HG03095 (cell line): ENCODE data around the gene ACSM4.
"Not testable (repeated sequence)": the region's sequence is repeated elsewhere in the genome, so short reads cannot be mapped to it uniquely, and the experiment has no call there.

Experiments used
- ATAC-seq: cut with Tn5 transposase; IDR thresholded peaks from one replicate; pipeline ENCODE4 v1.9.1; 2021; ENCODE audit warnings: moderate library complexity; ENCODE audit not compliant: unreplicated experiment

ACSM4 gene, protein sequence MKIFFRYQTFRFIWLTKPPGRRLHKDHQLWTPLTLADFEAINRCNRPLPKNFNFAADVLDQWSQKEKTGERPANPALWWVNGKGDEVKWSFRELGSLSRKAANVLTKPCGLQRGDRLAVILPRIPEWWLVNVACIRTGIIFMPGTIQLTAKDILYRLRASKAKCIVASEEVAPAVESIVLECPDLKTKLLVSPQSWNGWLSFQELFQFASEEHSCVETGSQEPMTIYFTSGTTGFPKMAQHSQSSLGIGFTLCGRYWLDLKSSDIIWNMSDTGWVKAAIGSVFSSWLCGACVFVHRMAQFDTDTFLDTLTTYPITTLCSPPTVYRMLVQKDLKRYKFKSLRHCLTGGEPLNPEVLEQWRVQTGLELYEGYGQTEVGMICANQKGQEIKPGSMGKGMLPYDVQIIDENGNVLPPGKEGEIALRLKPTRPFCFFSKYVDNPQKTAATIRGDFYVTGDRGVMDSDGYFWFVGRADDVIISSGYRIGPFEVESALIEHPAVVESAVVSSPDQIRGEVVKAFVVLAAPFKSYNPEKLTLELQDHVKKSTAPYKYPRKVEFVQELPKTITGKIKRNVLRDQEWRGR

GRCh38 chr12:7303772-7304171, at the start of gene ACSM4:
ACSM4 (plus strand) TSS chr12:7304072; CDS start chr12:7304332, 260 bp downstream.
- ATAC-seq: no peak

GRCh38 chr12:7259060-7259459, 44.8 kb upstream of the ACSM4 start:
- no peak for ATAC-seq

DNA sequence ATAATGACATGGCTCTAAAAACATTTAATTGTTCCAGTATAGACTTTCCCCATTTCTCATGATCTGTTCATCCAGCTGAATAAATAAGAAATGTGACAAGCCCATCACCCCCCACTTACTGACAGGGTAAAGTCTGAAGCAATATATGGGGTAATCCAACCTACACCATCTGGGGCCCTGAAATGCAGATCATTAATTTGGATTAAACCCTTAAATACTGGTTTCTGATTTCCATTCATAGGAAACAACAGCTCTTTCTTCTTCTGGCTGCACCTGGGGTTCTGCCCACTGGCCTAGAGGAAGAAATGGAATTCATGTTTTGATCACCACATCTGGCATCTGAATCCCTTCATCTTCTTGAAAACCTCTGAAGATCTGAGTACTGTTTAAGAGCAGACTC, 39.3 kb upstream of the ACSM4 start:
- no peak for ATAC-seq

DNA sequence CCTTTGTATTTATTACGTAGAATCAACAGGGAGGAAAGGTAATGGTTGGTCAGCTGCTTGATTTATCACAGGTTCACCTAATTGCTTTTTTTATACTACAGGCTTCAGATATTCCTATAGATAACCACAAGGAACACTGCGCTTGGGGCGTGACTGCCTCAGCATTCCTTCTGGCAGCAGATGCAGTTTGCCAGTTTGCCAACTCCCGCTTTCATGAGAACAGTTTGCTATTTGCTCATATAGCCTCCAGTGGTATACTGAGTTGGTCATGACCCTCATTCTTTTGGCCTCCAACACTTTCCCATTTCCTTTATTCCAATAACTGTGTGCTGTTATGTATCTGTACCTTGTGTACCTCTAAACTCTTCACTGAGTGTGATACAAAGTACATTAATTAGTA, 38.6 kb upstream of the ACSM4 start:
- ATAC-seq: no peak

- no peak for ATAC-seq
Observed at GRCh38 chr12:7269273-7269672, 34.6 kb upstream of the ACSM4 start.

GRCh38 chr12:7271893-7272514, 31.9 kb upstream of the ACSM4 start:
- ATAC-seq: no peak

DNA sequence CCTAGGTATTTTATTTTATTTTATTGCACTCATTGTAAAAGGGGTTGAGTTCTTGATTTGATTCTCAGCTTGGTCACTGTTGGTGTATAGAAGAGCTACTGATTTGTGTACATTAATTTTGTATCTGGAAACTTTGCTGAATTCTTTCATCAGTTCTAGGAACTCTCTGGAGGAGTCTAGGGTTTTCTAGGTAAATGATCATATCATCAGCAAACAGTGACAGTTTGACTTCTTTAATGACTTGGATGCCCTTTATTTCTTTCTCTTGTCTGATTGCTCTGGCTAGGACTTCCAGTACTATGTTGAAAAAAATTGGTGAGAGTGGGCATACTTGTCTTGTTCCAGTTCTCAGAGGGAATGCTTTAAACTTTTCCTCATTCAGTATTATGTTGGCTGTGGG, 28.4 kb upstream of the ACSM4 start:
- not testable (repeated sequence) for ATAC-seq

DNA sequence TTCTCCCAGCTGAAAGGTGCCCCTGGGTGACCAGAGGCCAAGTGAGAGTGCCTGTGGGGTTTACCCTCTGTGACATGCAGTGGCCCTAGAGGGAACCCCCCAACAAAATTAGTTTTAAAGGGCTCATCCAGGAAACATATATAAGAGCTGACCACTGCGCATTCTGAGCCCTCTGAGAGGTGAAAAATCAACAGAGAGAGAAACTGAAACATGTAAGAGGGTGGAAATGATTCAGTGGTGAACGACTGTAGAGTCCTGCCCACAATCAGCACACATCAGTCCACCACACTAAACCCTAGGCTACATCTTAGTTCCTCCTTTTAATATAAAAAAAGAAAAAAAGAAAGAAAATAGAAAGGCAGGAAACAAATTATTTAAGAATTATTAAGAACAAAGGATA, 21.0 kb upstream of the ACSM4 start:
- peak; percentile 99 for ATAC-seq

- ATAC-seq: no peak
Observed at GRCh38 chr12:7289743-7290142, 14.1 kb upstream of the ACSM4 start.

DNA sequence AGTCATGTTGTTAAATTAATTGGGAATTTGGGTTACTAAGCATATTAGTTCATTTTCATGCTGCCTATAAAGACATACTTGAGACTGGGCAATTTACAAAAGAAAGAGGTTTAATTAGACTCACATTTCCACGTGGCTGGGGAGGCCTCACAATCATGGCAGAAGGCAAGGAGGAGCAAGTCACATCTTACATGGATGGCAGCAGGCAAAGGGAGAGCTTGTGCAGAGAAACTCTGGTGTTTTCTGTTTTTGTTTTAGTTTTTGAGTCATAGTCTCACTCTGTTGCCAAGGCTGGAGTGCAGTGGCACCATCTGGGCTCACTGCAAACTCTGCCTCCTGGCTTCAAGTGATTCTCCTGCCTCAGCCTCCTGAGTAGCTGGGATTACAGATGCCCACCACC, 13.3 kb upstream of the ACSM4 start:
- ATAC-seq: not testable (repeated sequence)

DNA sequence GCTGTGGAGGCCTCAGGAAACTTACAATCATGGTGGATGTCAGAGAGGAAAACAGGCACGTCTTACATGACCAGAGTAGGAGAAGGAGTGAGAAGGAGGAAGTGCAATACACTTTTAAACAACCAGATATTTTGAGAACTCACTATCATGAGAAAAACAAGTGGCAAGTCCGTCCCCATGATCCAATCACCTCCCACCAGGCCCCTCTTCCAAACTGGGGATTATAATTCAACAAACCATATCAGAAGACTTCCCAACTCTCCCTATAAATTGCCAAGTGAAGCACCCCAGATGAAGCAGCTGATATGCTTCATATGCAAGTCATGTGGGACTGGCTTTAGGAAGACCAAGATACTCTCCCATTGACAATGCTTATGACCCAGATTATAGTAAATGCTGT, 11.6 kb upstream of the ACSM4 start:
- no peak for ATAC-seq

DNA sequence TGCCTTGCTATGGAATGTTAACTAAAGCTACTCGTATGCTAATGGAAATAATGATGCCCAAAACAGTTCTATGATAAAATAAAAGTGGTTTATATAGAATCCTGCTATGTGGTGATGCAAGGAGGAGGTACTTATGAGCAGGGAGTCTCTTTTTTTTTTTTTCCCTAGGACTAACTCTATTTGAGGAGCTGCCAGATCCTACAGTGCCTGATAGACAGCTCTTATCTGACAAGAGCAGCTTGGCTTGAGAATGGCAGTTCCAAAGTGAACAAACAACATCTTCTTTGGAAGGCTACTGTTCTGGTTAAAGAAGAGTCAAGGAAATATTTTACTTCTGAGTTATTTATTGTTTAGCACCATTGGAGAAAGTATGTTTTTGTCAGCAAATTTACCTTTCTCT, 10.2 kb upstream of the ACSM4 start:
- no peak for ATAC-seq

DNA sequence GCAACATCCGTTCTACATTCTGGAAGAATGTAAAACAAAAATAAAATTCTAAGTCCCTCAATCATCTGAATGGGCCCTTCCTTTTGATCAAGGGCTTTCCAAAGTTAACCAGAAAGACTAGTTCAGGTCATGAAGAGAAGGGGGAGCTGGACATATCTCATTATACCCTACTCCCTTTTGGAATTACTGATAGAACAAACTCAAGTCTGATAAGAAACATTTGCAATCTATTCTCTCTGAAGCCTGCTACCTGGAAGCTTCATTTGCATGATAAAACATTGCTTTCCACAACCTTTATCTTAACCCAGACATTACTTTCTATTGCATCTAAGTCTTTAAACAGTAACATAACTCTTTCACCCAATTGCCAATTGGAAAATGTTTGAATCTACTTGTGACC, 8.3 kb upstream of the ACSM4 start:
- no peak for ATAC-seq

GRCh38 chr12:7297865-7298264, 6.0 kb upstream of the ACSM4 start:
- ATAC-seq: no peak

DNA sequence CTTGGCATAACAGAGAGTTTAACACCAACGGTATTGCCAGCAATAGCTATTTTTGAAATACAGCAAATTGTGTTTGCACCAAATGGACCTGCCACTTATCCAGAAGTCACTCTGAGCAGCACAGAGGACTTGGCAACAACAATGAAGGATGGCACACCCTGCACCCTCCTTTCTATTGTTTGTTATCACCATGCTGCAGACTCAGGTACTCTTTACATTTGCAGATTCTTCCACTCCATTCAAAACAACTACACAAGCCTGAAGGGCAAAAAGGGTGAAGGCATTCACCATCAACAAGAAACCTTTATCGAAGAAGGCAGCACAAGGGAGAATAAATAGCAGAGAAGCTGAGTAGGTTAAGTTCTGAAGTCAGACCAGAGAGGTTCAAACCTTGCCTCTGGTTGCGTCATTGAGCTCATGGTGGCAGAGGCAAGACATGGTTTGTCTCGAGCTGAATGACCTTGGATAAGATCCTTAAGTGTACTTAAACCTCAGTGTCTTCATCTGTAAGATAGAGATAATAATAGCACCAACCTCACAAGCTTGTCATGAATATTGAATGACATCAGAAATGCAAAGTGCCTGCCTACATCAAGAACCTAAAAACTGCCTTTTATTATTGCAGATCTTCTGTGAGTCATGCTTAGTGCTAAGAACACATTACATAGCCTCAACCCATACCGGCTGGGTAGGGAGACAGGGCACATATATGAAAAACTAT, 1.4 kb upstream of the ACSM4 start:
- ATAC-seq: no peak

DNA sequence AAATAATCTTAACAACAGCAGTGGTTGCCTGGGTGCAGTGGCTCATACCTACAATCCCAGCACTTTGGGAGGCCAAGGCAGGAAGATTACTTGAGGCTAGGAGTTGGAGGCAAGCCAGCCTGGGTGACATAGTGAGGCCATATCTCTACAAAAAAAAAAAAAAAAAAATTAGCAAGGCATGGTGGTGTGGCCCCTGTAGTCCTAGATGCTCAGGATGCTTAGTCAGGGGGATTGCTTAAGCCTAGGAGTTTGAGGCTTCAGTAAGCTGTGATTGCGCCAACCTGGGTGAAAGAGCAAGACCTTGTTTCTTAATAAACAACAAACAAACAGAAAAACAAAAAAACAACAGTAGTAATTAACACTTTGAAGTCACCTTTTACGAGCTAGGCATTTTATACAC, 642 bp upstream of the ACSM4 start:
- ATAC-seq: no peak

DNA sequence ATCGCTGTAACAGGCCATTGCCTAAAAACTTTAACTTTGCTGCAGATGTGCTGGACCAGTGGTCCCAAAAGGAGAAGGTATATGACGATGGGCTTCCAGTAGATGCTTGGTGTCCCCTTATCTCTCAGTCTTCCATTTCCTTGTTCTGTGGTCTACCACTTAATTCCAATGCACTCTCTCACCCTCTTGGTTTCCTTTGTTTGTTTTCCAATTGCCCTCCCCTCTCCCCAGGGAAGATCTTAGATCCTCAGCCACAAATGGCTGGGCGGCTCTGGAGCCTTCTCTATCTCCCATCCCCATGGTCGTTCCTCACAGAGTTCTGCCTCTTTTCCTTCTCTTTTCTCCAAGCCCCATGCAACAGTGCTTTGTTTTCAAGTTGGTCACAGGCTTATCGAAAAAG, 584 bp downstream of the ACSM4 start:
- ATAC-seq: no peak

DNA sequence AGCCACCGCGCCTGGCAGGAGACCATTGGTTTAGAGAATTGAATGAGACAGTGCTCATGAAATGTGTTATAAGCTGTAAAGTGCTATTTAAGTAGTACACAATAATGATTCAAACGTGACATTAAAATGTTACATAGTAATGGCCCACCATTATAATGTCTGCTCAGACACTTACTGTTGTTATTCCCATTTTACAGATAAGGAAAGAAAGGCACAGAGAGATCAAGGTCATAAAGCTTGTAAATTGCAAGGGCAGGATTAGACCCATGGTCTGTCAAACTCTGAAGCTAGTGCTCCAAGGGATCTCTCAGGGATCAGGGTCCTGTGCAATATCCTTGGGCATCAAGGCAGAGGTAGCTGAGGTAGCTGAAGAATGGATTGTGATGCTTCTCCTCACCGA, 6.2 kb downstream of the ACSM4 start:
- ATAC-seq: no peak

GRCh38 chr12:7319930-7320329, 16.1 kb downstream of the ACSM4 start:
- ATAC-seq: no peak

DNA sequence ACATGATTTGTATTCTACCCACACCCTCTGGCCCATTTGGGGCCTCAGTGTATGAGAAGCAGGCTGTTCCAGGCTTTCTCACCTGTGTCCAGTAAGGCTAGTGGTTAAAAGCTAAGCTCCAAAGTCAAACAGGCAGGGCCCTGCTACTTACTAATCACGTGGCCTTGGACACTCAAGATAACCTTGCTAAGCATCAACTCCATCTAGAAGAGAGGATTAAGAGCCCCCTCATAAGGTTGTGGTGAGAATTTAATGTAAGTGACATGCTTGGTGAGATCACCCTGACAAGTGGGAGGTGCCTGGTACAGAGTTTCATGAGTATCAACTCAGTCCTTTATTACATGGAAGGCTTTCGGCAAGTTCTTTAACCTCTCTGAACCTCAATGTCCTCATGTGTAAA, 17.8 kb downstream of the ACSM4 start:
- ATAC-seq: no peak

DNA sequence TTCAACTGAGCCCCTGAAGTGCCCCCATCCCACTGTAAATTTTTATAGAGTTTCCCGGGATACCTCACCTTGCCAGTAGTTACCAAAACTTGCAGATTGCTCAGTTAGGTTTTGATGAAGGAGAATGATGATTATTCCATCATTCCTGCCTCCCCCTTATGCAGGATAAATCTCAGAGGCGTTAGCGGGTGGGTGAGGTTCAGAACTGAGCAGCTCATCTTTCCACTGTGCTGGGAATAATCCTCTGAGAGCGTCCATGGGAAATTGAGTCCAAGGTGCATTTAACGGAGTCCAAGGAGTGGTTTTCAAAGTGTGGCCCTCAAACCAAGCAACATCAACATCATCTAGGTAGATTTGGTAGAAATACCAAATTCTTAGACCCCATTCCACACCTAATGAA, 18.7 kb downstream of the ACSM4 start:
- ATAC-seq: no peak

DNA sequence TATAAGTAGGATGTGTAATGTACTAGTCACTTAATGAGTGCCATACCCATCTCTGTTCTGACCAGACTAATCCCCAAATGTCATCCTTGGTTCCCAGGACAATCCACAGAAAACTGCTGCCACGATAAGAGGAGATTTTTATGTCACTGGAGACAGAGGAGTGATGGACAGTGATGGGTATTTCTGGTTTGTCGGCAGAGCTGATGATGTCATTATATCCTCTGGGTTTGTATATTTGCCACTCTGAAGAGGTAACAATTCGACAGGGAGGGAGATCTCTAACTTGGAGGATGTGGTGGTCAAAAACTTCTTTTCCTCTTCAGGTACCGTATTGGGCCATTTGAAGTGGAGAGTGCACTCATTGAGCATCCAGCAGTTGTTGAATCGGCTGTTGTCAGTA, 20.3 kb downstream of the ACSM4 start:
- ATAC-seq: no peak
